ENCODE results near the gene COBL. TPM values are rescaled to one million over a fixed set of nuclear protein-coding genes. Genes with fewer than 3 reads are reported as not detected.

The COBL gene, protein sequence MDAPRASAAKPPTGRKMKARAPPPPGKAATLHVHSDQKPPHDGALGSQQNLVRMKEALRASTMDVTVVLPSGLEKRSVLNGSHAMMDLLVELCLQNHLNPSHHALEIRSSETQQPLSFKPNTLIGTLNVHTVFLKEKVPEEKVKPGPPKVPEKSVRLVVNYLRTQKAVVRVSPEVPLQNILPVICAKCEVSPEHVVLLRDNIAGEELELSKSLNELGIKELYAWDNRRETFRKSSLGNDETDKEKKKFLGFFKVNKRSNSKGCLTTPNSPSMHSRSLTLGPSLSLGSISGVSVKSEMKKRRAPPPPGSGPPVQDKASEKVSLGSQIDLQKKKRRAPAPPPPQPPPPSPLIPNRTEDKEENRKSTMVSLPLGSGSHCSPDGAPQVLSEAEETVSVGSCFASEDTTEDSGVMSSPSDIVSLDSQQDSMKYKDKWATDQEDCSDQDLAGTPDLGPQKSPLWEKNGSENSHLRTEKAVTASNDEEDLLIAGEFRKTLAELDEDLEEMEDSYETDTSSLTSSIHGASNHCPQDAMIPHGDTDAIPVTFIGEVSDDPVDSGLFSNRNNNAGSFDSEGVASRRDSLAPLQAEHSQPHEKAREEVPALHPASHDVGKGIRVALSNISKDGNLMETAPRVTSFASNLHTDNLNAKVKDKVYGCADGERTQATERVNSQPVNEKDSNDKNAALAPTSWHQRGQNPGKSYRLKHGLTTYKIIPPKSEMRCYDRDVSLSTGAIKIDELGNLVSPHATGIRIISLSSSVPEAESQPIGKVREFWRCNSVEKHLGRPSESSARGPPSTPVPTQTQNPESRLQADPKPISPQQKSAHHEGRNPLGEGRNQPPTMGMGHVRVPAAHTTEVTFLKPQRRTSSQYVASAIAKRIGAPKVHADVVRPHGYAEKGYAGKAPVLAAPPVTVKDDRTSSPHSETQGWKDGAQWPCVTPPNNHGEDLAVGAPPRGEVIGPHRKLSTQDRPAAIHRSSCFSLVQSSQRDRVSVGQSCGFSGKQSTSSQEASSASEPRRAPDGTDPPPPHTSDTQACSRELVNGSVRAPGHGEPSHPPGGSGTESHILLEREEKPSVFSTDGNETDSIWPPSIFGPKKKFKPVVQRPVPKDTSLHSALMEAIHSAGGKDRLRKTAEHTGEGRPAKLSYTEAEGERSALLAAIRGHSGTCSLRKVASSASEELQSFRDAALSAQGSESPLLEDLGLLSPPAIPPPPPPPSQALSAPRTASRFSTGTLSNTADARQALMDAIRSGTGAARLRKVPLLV
- 91.2 TPM for total RNA-seq
- long read RNA-seq, transcript COBL-205 (8 exons, 3,785 nt), result minor isoform, 77 of 203 reads
- long read RNA-seq, transcript COBL-210 (9 exons, 1,941 nt), result major isoform, 82 of 203 reads
- long read RNA-seq, partial matches to known transcripts, result 21 of 203 reads
- long read RNA-seq, other reads (novel, unspliced or antisense), result 21 of 203 reads

GRCh38 chr7:51316666-51317581 lies at the start of gene COBL:
TSS of gene COBL (minus strand) at chr7:51316809. CDS start at chr7:51316633, 176 bp downstream.
- intact Hi-C loops (cut with micrococcal nuclease), result no loop called here
- ATAC-seq (peak; percentile 72), DNase-seq (peak; percentile 59)

- no peak for DNase-seq
- ATAC-seq, result peak; percentile 20
- intact Hi-C loops (cut with micrococcal nuclease), result loop anchor here (5.0 kb wide), 1 partner anchor 204 kb away; no protein-coding TSS in a partner anchor
These were observed 49.6 kb upstream of the COBL start for GRCh38 chr7:51366172-51366728.

- no peak for DNase-seq
- peak; percentile 22 for ATAC-seq
- intact Hi-C loops (cut with micrococcal nuclease), result no loop called here
These were observed 41.2 kb upstream of the COBL start for GRCh38 chr7:51357821-51358220.

DNA sequence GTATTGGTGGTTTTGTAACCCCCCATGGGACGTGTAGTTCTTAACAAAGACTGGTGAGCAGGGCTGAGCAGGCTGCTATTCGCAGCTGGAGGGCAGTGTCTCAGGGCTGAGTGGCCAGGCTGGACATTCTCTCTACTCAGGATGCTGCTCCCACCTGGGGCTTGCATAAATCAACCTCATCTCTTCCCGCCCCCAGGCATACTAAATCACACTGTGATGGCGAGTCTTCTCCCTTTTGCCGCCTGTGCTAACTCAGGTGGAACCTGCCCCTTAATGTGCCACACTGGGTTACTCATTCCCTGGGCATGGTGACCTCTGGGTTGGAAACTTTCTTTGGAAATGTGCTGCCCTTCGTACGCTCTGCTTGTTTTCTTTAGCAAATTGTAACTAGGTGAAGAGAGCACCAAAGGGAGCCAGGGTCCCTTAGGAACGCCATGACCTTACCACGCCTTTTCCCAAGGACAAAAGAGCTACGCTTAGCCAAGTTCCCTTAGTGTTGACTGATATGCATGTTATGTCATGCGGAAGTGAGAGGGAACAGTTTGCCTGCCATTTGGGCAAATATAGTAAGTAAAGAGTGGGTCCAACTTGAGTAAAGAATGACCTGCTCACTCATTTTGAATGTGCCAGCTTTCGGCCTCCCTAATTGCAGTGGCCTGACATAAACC lies 40.4 kb upstream of the COBL start:
- intact Hi-C loops (cut with micrococcal nuclease), result no loop called here
- ATAC-seq (peak; percentile 89), DNase-seq (no peak)

DNA sequence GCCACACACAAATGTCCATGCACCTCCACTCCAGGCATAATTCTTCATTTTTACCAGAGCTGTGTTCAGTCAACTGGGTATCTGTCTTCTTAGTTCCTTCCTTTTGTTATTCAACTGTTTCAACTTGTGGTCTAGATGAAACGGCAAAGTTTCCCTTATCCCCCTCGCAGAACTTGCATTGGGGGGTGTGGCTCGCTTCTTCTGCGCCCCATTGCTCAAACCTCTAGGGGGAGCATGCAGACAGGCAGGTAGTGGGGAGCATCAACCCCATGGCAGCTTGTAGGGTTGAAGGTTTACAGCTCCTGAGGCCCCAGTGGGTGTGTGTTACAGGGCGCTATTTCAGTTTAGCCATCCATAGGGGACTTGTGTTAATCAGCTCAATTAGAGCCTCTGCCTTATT lies 38.3 kb upstream of the COBL start:
- ATAC-seq (no peak), DNase-seq (no peak)
- intact Hi-C loops (cut with micrococcal nuclease), result no loop called here

DNA sequence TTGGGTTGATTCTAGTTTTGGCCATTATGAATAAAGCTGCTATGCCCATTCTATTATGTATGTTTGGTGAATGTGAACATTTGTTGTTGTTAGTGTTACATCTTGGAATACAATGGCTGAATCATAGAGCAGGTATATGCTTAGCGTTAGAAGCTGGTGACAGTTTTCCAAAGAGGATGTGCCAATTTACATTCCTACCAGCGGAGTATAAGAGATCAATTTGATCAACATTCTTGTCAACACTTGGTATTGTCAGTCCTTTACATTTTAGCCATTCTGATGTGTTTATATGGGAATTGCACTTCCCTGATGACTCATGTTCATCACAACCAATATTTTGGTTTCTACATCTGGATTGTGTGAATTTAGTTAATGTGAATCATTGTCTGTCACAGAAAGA lies 37.8 kb upstream of the COBL start:
- no peak for ATAC-seq
- DNase-seq, result no peak
- intact Hi-C loops (cut with micrococcal nuclease), result no loop called here

GRCh38 chr7:51352174-51353100 lies 35.8 kb upstream of the COBL start:
- intact Hi-C loops (cut with micrococcal nuclease), result no loop called here
- no peak for ATAC-seq

GRCh38 chr7:51351661-51352060 lies 35.1 kb upstream of the COBL start:
- DNase-seq, result no peak
- intact Hi-C loops (cut with micrococcal nuclease), result no loop called here
- ATAC-seq, result no peak

More at GRCh38 chr7:51352174-51353100, 35.8 kb upstream of the COBL start:
- DNase-seq, result no peak

GRCh38 chr7:51350546-51350896 lies 33.9 kb upstream of the COBL start:
- intact Hi-C loops (cut with micrococcal nuclease), result no loop called here
- DNase-seq (no peak), ATAC-seq (no peak)

- intact Hi-C loops (cut with micrococcal nuclease), result no loop called here
- peak; percentile 86 for ATAC-seq
- DNase-seq, result no peak
These were observed 33.4 kb upstream of the COBL start for GRCh38 chr7:51349820-51350545.

GRCh38 chr7:51346126-51346525 lies 29.5 kb upstream of the COBL start:
- intact Hi-C loops (cut with micrococcal nuclease), result no loop called here
- no peak for DNase-seq
- ATAC-seq, result no peak

DNA sequence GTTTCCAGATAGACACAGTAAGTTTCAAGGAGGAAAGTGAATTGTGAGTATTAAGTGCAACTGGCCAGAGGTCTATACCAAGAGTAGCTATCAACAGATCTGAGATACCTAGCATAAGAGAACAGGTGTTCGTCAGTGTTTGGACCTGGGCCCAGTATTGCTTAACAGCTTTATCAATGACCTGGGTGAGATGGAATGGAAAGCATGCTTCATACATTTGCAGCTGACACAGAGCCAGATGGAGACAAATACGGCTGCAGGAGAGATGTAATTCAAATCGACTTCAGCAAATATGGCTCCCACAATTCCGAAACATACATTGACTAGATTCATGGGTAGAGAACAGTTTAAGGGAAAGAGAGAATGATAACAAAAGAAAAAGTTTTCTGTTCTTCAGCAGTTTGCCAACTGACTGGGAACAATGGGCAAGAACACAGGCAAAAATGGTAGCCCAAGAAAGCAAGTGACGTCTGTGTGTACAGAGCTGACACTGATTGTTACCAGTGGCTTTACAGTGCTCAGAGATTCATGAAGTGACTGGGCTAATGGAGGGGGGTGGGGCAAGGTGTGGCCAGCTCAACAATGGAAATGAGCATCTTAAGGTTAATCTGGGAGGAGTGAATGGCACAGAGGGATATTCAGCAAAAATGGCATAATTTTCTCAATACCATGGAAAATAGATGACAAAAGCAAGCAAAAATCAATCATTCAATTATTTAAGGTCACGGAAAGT lies 28.0 kb upstream of the COBL start:
- DNase-seq, result no peak
- peak; percentile 35 for ATAC-seq
- intact Hi-C loops (cut with micrococcal nuclease), result no loop called here

GRCh38 chr7:51340936-51341335 lies 24.3 kb upstream of the COBL start:
- intact Hi-C loops (cut with micrococcal nuclease), result no loop called here
- ATAC-seq (no peak), DNase-seq (no peak)

DNA sequence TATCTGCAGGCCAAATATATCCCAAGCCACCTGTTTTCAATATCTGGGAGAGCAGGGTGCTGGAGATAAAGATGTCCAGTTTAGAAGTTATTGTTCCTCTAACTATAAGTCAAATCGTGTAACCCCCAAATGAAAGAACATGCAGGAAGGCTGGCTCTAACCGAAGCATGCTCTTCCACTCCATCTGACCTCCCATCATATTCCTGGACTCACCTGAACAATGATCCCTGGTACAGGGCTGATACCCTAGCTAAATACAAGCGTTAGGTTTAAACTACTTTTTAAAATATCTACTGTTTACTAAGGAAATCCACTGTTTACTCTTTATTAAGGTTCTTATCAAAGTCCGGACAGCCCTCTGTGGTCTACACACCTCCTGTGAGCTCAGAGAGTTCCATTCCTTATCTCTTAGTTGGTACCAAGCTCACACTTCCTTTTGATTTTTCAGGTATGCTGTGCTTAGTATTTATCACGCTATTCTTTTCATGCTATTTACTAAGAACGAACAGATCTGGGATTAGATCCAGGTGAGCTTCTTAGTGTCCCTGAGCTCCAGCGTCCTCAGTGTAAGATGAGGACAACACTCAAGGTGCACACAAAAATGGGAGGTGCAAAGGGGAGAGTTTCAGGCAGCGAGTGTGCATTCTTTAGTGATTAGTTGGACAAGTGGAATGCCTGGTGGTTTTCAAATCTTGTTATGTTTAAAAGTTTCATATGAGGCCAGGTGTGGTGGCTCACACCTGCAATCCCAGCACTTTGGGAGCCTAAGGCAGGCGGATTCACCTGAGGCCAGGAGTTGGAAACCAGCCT lies 23.6 kb upstream of the COBL start:
- intact Hi-C loops (cut with micrococcal nuclease), result no loop called here
- ATAC-seq, result no peak
- no peak for DNase-seq

Measured in left ventricle myocardium superior (tissue), 1 donor.